Kidney epithelial cell (primary cell): ENCODE measurements around the gene ESRRB. TPM values are rescaled to one million over a fixed set of nuclear protein-coding genes. Genes with fewer than 3 reads are reported as not detected.

ENCODE experiments used
- DNase-seq: peaks from one replicate; pipeline ENCODE4 v3.0.0-alpha.2; 2010; ENCODE audit warnings: low read depth
- H3K27me3 ChIP-seq: 2 replicates; pipeline ENCODE4 v1.6.0; 2011; ENCODE audit warnings: low read length; ENCODE audit not compliant: control insufficient read depth, insufficient read depth
- H3K36me3 ChIP-seq: 2 replicates; pipeline ENCODE4 v1.5.1; 2011; ENCODE audit warnings: low read length; ENCODE audit not compliant: control insufficient read depth, insufficient read depth
- H3K4me3 ChIP-seq: 2 replicates; pipeline ENCODE4 v1.5.1; 2011; ENCODE audit warnings: low read depth, mild to moderate bottlenecking, control low read depth, low read length
- CTCF ChIP-seq: IDR thresholded peaks from 2 replicates; pipeline ENCODE4 v1.5.1; 2011; ENCODE audit warnings: mild to moderate bottlenecking, moderate library complexity, low read length, control low read depth, inconsistent platforms; ENCODE audit not compliant: insufficient read depth, poor library complexity, severe bottlenecking
- total RNA-seq: library from RNA; depleted of rRNA; stranded (reverse); fragments of >200 nt; gene quantifications from 2 replicates; pipeline ENCODE4 v1.2.3, GENCODE V29; 2015

ESRRB gene
- total RNA-seq, 1 donor from 2014 or later, result not detected

DNA sequence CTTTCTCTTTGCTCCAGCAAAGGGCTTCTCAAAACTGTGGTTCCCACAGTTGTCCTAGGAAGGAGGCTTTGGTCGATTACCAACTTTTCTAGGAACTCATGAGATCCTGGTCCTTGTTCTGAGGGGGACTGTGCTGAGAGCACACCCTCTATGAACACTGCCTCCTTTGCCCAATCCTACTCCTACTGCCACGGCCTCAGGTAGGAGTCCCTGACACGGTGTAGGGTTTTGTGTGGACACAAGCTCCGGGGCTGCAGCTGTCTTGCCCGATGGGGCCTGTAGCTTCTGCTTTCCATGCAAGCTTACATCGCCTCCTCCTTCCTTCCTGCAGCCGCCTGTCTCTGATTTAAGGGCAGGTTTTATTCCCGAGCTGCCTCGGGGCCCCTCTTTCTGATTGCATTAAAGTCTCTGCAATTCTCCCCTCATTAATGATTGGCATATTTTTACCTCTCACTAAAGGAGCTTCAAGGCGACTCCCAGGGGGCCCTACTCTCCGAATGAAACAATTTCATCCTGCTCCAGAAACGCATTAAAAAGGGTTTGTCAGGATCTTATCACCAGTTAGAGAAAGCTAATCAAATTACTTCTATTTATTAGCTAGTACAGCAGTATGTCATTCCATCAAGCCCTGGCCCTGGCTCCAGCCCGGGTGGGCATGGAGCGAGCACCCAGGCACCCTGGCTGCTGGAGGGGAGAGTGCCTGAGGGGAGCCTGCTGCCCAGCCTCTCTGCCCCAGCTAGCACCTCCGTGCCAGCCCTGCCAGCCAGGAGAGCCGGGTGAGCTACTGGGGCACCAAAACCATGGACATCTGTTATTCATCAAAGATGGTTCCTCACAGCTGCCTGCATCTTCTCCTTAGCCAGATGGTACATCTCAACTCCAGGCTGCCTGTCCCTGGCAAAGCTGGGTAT, 38.0 kb upstream of the ESRRB start:
- H3K4me3 ChIP-seq, result no peak overlapping the region

GRCh38 chr14:76339728-76340615, 36.0 kb upstream of the ESRRB start:
- DNase-seq, result no peak
- TF ChIP-seq CTCF, result no peak
- no peaks in the 10 kb centered on the region for H3K36me3 ChIP-seq
- H3K4me3 ChIP-seq, result no peak overlapping the region
- H3K27me3 ChIP-seq, result peaks cover 2% of the 10 kb centered on the region

More for the DNA sequence above, 38.0 kb upstream of the ESRRB start:
- Histone ChIP-seq H3K27me3 (peaks cover 2% of the 10 kb centered on the region), H3K36me3 (no peaks in the 10 kb centered on the region)
- no peak for DNase-seq
- TF ChIP-seq CTCF, result no peak

DNA sequence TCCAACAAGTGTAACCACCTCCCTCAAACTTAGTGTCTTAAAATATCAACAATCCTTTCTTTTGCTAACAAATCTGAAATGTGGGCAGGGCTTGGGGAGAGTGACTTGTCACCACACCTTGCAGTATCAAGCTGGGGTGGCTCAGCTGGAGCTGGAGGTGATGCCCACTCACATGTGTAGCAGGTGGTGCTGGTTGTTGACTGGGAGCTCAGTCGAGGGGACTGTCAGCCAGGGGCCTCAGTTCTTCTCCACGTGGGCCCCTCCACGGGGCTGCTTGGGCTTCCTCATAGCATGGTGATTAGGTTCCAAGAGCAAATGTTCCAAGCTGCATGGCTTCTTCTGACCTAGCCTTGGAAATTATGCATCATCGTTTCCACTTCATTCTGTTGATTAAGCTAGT, 32.6 kb upstream of the ESRRB start:
- no peak for TF ChIP-seq CTCF
- Histone ChIP-seq H3K36me3 (no peaks in the 10 kb centered on the region), H3K4me3 (no peak overlapping the region), H3K27me3 (no peaks in the 10 kb centered on the region)
- no peak for DNase-seq

DNA sequence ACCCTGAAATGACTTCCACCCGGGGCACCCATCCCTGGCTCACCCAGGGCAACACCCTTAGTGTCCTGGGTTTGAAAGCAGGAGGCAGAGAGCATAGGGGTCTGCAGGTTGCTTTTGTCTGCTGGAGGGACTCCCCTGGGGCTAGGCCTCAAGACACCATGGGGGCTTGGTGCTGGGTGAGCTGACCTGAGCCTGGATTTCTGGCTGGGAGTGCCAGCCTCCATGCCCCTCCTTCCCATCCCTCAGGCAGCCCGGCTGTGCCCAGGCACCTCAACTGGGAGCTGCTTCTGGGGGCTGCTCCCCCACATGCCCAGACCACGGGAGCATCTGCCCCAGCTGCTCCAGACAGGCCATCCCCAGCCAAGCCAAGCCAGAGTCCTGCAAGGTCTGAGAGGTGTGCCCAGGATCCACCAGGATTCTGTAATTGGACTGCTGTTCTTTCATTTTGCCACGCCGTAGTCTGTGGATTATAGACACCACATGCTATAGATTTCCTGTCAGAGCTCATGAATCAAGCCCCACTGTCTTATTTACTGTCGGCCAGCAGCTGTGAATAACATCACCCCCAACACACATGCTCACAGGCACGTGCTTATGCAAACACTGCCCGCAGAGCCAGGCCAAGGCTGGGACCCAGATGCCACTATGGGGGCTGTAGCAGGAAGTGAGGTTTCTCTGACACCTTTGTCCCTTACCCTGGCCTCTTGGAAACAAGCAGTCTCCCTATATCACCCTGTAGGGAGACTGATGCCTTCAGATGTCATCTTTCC, 29.4 kb upstream of the ESRRB start:
- TF ChIP-seq CTCF, result no peak
- no peak overlapping the region for H3K4me3 ChIP-seq
- DNase-seq, result no peak
- H3K27me3 ChIP-seq, result no peaks in the 10 kb centered on the region
- H3K36me3 ChIP-seq, result no peaks in the 10 kb centered on the region

DNA sequence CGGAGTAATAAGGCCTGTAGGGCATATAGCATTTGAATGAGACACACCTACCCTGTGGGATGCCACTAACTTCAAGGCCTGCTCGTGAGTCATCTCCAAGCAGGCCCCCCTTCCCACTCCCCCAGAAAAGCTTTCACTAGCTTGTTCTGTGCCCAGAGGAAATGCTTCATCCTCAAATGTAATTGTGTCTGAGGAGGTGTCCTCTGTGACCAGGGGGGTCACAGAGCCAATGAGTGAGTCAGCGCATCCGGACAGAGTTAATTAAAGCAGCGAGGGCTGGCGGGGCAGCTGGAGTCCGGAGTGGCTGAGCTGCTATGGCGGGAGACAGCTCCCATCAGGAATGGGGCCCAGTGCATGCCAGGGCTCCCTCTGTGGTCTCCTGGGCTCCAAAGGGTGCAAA, 27.0 kb upstream of the ESRRB start:
- Histone ChIP-seq H3K27me3 (peaks cover 2% of the 10 kb centered on the region), H3K36me3 (no peaks in the 10 kb centered on the region), H3K4me3 (no peak overlapping the region)
- TF ChIP-seq CTCF, result no peak
- DNase-seq, result peak; percentile 70
